AG04450 (cell line): ENCODE results near the gene RFC3. TPM values are rescaled to one million over a fixed set of nuclear protein-coding genes. Genes with fewer than 3 reads are reported as not detected.

Source experiments
- CTCF ChIA-PET: fragments of 300-600, 350-600 bp; formaldehyde crosslinking; extraction: SDS; loops from one replicate; lab custom pipeline; 2022; ENCODE audit warnings: antibody characterized with exemption, inconsistent platforms; lab: Charles Lee
- POLR2A ChIA-PET: fragments of 350-600 bp; formaldehyde crosslinking; extraction: SDS; loops from one replicate; lab custom pipeline; 2021; ENCODE audit warnings: antibody characterized with exemption, inconsistent platforms; lab: Yijun Ruan, JAX
- DNase-seq: peaks from one replicate; pipeline ENCODE4 v3.0.0-alpha.2; 2011; ENCODE audit warnings: low read depth, low spot score
- H3K27ac ChIP-seq: one replicate; pipeline ENCODE4 v1.5.1; 2012; ENCODE audit warnings: low read depth, low read length, control low read depth
- H3K27me3 ChIP-seq: one replicate; pipeline ENCODE4 v1.6.0; 2012; ENCODE audit warnings: low read length; ENCODE audit not compliant: control insufficient read depth, insufficient read depth
- H3K4me3 ChIP-seq: 2 replicates; pipeline ENCODE4 v1.5.1; 2011; ENCODE audit warnings: mild to moderate bottlenecking, low read depth, low read length, control low read depth
- H3K9me3 ChIP-seq: 2 replicates; pipeline ENCODE4 v1.5.1; 2012; ENCODE audit warnings: low read length; ENCODE audit not compliant: control insufficient read depth, insufficient read depth
- polyA plus RNA-seq: library from polyadenylated mRNA; depleted of rRNA; stranded (reverse); fragments of >200 nt; gene quantifications from 2 replicates; pipeline ENCODE4 v1.2.3, GENCODE V29; 2011
- TF ChIP-seq, protein P1 (sequence below): IDR thresholded peaks from 2 replicates; pipeline ENCODE4 v1.5.1; 2011; ENCODE audit warnings: low read depth, low read length, control low read depth, inconsistent platforms

Gene RFC3
- polyA plus RNA-seq, 1 experiment: 7.1 TPM

DNA sequence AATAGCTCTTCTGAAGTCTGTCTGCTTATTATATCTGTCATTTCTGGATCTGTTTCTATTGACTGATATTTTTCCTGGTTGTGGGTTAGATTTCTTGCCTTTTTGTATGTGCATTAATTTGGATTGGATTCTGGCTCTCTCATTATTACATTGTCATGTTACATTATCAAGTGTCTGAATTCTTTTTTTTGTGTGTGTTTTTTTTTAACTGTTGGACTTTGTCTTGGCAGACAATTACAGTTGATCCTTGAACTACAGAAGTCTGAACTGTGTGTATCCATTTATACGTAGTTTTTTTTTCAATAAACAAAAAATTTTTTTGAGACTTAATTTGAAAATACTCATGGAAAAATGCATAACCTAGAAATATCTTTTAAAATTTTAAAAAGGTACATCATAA lies 22.5 kb downstream of the RFC3 start:
- ChIA-PET CTCF (interaction anchor here (0.7 kb wide), 1 partner anchor 9 kb away, joined by 3 read pairs; no protein-coding TSS in a partner anchor), POLR2A (no interaction called here)
- Histone ChIP-seq H3K27me3 (no peaks in the 10 kb centered on the region), H3K9me3 (no peaks in the 10 kb centered on the region), H3K4me3 (no peak overlapping the region), H3K27ac (no peak overlapping the region)
- DNase-seq: no peak
- TF ChIP-seq, protein P1, sequence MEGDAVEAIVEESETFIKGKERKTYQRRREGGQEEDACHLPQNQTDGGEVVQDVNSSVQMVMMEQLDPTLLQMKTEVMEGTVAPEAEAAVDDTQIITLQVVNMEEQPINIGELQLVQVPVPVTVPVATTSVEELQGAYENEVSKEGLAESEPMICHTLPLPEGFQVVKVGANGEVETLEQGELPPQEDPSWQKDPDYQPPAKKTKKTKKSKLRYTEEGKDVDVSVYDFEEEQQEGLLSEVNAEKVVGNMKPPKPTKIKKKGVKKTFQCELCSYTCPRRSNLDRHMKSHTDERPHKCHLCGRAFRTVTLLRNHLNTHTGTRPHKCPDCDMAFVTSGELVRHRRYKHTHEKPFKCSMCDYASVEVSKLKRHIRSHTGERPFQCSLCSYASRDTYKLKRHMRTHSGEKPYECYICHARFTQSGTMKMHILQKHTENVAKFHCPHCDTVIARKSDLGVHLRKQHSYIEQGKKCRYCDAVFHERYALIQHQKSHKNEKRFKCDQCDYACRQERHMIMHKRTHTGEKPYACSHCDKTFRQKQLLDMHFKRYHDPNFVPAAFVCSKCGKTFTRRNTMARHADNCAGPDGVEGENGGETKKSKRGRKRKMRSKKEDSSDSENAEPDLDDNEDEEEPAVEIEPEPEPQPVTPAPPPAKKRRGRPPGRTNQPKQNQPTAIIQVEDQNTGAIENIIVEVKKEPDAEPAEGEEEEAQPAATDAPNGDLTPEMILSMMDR: no peak

DNA sequence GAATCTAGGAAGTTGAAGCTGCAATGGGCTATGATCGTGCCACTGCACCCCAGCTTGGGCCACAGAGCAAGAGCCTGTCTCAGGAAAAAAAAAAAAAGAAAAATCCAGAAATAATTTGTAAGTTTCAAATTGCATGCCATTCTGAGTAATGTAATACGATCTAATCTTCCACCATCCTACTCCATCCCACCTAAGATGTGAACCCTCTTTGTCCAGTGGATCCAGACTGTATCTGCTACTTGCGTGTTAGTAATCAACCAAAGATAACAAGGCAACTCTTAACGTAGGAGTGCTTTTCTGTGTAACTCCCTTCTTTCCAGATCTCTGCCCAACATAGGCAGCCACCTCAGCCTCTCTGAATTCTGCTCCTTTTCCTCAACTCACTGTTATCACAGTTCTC lies 24.3 kb downstream of the RFC3 start:
- H3K27me3 ChIP-seq: no peaks in the 10 kb centered on the region
- CTCF ChIA-PET: no interaction called here
- DNase-seq: no peak
- H3K9me3 ChIP-seq: no peaks in the 10 kb centered on the region
- TF ChIP-seq, protein P1: no peak
- POLR2A ChIA-PET: no interaction called here
- no peak overlapping the region for H3K4me3 ChIP-seq
- H3K27ac ChIP-seq: no peak overlapping the region

DNA sequence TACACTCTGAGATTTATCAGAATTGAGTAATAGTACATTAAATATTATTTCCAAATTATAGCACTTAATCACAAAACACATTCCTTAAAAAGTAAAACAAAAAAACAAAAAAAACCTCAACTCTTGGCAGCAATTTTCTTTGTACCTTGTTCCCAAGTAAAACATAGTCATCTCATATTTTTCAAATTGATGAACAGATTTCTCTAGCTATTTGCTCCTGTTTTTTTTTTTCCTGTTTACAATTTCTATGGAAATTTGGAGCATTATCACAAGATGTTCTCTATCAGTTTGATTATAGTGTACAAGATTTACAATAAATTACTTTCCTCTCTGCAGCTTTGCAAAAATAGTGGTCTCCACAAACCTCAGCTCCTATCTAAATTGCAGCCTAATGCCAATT lies 25.0 kb downstream of the RFC3 start:
- Histone ChIP-seq H3K4me3 (no peak overlapping the region), H3K27me3 (no peaks in the 10 kb centered on the region), H3K9me3 (no peaks in the 10 kb centered on the region), H3K27ac (no peak overlapping the region)
- CTCF ChIA-PET: interaction anchor here (1.1 to 1.6 kb wide), 2 partner anchors 42 to 234 kb away, joined by 4 to 6 read pairs; no protein-coding TSS in a partner anchor
- POLR2A ChIA-PET: interaction anchor here (0.6 kb wide), 1 partner anchor 574 kb away, joined by 3 read pairs; no protein-coding TSS in a partner anchor
- TF ChIP-seq, protein P1: no peak
- no peak for DNase-seq

DNA sequence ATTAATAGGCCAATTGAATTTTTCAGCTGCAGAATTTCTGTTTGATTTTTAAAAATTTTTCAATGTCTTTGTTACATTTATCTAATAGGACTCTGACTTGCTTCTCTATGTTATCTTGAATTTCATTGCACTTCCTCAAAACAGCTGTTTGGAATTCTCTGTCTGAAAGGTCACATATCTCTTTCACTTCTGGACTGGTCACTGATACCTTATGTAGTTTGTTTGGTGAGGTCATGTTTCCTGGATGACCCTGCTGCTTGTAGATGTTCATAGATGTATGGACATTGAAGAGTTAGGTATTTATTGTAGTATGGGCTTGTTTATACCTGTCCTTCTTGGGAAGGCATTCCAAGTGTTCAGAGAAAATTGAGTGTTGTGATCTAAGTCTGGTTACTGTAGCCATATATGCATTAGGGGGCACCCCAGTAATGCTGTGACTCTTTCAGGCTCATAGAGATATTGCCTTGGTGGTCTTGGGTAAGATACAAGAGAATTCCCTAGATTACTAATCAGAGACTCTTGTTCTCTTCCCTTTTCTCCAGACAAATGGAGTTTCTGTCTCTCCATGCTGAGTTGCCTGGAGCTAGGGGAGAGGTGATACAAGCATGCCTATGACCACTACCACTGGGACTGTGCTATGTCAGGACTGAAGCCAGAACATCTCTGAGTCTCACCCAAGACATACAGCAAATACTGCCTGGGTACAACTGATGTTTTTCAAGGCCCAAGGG lies 27.8 kb downstream of the RFC3 start:
- TF ChIP-seq, protein P1: no peak
- Histone ChIP-seq H3K27me3 (no peaks in the 10 kb centered on the region), H3K27ac (no peak overlapping the region), H3K4me3 (no peak overlapping the region), H3K9me3 (no peaks in the 10 kb centered on the region)
- POLR2A ChIA-PET: no interaction called here
- no peak for DNase-seq
- CTCF ChIA-PET: no interaction called here

DNA sequence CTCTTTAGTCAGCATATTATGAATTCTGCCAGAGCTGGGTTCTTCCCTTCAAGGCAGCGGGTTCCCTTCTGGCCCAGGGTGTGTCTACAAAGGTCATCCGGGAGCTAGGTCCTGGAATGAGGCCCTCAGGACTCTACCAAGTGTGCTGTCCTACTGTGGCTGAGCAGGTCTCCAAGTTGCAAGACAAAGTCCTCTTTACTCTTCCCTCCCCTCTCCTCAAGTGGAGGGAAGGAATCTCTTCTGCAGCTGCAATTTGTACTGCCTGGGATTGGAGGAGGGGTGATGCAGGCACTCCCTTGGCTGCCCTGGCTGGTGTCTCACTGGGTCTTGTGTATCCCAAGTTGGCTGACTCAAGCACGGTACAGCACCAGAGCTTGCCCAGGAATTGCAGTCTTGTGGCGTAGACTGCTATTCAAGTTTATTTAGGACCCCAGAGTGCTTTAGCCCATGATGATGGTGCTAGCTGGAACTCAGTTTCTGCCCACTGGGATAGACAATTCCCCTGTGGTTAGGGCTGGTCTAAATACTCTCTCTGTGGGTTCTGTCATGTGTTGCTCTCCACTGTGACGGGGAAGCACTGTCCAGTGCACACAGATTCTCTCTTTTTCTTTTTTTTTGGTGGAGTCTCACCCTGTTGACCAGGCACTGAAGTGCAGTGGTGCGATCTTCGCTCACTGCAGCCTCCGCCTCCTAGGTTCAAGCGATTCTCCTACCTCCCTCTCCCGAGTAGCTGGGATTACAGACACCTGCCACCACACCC lies 28.5 kb downstream of the RFC3 start:
- TF ChIP-seq, protein P1: no peak
- POLR2A ChIA-PET: no interaction called here
- Histone ChIP-seq H3K9me3 (no peaks in the 10 kb centered on the region), H3K27ac (no peak overlapping the region), H3K27me3 (no peaks in the 10 kb centered on the region), H3K4me3 (no peak overlapping the region)
- no peak for DNase-seq
- CTCF ChIA-PET: no interaction called here
